RPMI7951 (cell line): ENCODE data around the gene CGNL1. TPM values are rescaled to one million over a fixed set of nuclear protein-coding genes. Genes with fewer than 3 reads are reported as not detected.

Source experiments
- DNase-seq: peaks from one replicate; pipeline ENCODE4 v3.0.0-alpha.2; 2012; ENCODE audit warnings: low read depth
- total RNA-seq: library from RNA; depleted of rRNA; stranded (reverse); fragments of >200 nt; shearing (Covaris generic); gene quantifications from 2 replicates; pipeline ENCODE4 v1.2.3, GENCODE V29; 2014

CGNL1 gene
- total RNA-seq, 1 experiment from 2014 or later = under 0.01 TPM

DNA sequence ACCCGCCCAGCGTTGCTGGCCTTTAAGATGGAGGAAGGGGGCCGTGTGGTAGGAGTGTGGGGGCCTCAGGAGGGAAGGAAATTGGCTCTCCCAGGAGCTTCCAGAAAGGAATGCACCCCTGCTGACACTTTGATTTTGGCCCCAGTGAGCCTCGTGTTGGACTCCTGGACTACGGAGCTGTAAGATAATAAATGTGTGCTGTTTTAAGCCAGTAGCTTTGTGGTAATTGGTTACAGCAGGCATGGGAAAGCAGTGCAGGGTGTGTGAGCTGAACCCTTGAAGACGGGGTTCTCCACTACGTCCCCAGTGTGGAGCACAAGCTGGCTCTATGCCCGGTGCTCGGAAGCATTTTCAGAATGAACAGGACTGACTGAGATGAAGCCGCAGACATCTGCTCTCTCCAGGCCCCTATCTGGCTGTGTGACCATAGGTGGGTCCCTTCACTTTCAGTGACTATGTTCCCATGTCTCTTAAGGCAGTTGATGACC is 22.9 kb upstream of the CGNL1 start:
- DNase-seq = no peak

DNA sequence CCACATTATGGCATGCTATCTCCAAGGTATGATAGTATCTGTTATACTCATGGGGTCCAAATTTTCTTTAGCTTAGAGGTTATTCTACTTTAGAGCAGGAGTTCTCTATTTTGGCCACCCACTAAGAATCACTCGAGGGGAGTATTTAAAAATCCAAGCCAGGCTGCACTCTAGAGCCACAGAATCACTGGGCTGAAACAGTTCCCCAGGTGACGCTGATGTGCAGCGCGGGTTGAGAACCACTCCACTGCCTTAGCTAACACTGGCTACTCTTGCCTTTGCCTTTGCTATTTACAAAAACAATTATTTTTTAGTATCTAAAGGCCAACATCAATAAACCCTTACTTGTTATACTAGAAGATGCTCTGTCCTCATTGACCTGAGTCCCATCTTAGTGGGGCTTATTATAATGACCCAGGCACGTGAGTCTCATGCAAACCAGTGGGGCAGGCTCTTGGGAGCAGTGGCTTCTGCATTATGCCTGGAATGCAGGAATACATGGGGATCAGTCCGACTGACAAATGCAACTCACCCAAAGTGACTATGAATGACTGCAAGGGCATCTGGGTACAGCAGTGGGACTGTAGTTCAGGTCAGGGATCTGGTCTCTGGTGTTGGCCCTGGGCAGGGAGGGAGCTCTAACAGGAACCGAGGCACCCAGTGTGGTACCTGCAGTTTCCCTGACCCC is 21.7 kb upstream of the CGNL1 start:
- no peak for DNase-seq

DNA sequence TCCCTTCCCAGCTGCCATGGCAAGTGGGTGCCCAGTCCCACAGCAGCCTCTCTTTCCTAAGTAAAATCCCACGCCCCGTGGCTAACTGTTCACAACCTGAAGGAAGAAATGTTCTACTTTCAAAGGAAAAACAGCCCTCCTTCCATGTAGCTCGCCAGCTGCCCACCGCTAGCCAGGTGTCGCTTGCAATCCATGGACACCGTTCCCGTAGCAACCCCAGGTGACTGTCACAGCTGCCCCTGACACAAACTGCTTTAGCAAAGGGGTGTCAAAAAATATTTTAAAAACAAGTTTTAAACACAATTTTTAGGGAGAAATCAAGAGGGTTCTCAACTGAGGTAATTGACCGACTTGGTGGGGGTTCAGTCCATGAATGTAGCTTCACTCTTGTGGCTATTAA is 21.0 kb upstream of the CGNL1 start:
- DNase-seq = no peak

DNA sequence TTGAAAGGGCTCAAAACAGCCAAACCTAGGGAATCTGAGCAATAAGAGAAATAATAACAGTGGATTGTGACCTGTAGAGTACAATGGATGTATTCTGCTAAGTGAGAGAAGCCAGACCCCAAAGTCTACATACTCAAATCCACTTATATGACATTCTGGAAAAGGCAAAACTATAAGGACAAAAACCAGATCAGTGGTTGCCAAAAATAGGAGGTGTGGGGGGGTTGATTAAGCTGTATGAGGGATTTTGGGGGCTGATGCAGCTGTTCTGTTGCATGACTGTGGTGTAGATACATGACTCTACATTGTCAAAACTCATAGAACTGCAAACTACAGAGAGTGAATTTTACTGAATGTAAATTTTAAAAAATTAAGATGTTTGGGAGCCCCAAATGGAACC is 20.1 kb upstream of the CGNL1 start:
- DNase-seq = no peak

DNA sequence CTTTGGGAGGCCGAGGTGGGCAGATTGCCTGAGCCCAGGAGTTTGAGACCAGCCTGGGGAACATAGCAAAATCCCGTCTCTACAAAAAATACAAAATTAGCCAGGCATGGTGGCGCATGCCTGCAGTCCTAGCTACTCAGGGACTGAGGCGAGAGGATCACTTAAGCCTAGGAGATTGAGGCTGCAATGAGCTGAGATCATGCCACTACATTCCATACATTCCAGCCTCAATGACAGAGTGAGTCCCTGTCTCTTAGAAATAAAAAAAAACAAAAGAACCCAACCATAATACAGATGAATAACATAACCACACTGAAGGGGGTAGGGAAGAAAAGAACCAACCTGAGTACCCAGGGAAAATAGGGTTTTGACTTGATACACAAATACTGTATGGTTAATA is 19.7 kb upstream of the CGNL1 start:
- DNase-seq = peak; percentile 64

DNA sequence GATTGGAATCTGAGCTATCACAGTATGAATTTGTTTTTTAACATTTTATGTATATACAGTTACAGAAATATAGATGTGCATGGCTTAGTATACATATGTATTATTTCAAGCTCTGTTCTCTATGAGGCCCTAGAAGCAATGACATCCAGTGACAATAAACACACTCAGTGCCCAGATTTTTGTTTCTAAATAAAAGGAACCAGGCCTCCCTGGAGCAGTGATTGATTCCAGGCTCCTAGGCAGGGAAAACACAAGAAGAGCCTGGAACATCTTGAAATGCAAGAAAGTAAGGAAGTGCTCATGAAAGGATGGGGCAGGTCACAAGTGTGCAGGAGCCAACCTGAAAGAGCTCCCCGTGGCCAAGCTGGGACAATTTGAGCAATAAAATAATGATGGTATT is 18.5 kb upstream of the CGNL1 start:
- DNase-seq = no peak

DNA sequence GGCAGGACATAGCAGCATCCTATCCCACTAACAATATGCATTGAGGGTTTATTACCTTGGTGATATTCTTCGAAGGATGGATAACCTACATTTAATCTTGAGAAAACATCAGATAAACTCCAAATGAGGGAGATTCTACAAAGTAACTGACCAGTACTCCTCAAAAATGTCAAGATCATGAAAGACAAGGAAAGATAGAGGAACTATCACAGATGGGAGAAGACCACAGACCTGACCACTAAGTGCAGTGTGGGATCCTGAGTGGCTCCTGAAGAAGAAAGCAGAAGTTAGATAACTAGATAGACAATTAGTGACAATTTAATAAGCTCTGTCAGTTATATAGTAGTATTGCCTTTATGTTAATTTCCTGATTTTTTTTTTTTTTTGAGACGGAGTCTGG is 17.7 kb upstream of the CGNL1 start:
- DNase-seq = no peak

DNA sequence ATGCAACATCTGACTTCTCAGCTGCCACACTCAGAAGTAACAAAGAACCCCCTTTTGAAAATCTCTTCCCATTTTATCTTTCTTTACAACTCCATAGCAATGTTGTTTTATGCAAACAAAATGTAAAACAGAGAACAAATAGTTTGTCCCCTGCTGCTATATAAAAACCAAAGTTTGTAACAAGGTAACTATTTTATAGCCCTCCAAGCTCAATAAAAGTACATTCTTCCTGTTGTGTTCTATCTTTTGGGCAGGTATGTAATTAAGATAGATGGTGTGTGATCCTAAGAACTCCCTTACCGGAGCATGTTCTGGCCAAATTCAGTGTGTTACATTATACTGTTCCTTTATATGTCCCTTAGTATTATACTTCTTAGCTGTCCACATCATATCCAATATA is 12.6 kb upstream of the CGNL1 start:
- no peak for DNase-seq

DNA sequence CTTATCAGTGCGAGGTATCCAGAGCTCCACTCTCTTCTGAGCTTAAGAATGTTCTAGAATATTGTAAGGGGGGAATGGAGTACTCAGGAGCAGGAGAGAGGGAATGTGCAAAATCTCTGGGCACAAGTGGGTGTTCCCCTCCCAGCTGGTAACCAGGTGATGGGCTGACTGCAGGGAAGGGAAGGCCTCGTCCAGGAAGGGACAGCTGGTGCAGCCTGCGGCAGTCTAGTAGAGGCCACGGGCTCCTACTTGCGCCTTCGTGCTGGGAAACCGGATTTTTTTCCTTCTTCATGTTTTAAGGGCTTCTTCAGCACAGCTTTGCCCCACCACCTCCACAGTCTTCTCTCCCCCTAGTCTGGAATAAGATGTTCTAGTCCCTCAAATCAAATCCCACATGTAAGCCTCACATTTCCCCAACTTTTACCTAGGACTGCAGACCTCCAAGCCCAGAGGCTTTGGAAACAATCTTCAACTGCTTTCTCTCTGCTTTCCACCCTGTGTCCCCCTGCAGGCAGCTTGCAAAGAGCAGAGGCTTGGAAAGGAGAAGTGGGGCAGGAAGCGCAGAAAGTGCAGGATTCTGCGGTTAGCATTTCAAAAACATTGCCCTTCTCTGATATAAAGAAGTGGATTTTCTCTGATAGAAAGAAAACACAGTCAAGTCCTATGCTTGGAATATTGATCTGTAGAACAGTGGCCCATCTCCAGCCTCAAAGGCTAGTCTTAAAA is 11.9 kb upstream of the CGNL1 start:
- DNase-seq = peak; percentile 42

DNA sequence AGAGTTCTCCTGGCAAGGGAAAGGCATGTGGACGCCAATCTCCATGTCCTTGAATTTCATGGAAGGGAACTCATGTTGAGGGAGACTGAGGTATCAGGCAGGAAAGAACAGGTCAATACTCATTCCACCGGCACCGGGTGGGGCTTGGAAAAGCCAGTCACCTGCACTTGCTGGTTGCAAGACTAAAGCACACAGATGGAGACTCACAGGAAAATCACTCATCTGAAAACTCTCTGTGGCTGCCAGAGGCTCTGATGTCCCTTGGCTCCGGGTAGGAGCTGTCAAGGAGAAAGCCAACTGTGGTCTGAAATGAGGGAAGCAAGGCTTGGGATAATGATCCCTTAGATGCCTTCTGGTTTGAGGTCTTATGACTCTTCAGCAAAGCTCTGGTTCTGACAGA is 8.7 kb upstream of the CGNL1 start:
- no peak for DNase-seq

DNA sequence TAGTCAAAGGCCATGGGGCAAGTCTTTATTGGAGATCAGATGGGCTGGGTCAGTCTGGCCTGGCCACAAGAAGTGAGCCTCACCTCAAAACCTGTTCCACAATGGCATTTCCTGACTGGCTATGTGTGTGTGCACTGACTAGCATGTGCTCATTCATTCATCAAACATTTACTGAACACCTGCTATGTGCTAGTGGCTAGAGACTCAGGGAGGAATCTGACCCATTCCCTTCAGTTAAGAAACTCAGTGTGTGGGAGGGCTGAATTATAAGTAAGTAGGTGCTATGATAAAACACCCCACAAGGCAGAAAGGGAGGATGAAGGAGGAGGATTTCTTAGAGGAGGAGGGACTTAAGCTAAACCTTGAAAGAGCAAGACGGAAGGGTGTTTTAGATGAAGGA is 5.4 kb upstream of the CGNL1 start:
- no peak for DNase-seq

DNA sequence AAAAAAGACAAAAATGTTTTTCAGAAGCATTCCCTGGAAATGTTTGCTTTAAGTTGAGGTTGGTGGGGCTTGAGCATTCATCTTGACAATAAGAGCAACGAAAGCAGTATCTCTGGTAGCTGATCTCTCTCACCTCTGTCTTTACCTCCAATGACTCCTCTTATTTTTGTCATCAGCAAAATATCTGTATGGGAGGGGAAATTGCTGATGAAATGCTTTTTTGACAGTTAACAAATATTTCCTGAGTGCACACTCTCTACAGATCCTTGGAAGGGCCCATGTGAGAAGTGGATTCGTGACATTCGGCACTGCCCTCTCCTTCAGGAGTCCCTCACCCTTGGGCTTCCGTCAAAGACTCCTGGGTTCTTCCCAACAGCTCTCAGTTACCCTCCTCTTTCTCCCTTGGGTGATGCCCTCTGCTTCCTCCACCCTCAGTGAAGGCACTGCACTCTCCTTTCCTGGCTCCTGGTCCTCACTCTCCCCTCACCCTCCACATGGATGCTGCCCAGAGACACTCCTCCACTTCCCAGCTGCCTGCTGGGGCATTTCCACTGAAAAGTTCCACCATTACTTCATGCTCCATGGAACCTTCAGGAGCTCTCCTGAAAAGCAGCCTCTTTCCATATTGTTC is 2.9 kb upstream of the CGNL1 start:
- DNase-seq = no peak

DNA sequence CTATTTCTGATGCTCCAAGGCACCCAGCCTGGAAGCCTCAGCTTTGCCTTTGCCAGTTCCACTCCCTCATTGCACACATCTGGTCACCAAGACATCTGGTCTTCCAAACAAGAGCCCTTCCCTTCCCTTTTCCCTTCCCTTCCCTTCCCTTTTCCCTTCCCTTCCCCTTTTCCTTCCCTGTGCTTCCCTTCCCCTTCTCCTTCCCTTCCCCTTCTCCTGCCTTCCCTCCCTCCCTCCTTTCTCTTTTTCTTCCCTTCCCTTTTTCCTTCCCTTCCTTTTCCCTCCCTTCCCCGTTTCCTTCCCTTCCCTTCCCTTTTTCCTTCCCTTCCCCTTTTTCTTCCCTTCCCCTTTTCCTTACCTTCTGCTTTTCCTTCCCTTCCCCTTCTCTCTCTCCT is 2.4 kb upstream of the CGNL1 start:
- DNase-seq = no peak

DNA sequence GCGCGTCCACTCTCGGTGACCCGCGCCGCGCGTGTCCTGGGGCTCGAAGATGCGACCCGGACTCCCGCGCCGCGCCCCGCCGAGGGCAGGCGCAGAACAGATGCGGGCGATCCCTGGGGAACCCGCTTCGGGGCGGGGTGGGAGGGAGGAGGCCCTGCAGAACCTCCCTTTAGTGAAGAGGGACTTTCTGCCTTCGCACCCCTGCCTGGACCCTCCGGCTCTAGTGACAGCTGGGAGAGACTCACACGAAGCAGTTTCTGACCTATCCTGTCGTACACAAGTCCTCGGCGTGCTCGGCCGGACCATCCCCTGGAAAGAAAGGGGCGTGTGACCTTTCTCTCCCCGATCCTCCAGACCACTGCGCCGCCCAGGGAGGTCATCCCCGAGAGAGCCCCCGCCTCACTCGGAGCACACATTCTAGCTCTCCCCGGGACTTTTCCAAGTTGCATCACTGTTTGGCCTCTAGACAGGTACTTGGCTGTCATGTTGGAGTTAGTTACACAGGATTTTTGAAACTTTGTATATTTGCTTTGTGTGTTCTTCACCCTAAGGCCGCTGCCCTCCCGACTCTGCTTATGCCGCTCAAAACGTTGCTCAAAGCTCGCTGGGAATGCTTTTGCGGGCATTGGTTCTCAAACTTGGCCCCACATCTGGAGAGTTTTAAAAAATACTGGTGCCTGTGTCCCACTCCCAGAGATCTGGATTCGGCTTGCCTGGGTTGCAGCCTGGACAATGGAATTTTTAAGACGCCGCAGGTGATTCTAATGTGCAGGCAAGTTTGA is 582 bp downstream of the CGNL1 start:
- no peak for DNase-seq

DNA sequence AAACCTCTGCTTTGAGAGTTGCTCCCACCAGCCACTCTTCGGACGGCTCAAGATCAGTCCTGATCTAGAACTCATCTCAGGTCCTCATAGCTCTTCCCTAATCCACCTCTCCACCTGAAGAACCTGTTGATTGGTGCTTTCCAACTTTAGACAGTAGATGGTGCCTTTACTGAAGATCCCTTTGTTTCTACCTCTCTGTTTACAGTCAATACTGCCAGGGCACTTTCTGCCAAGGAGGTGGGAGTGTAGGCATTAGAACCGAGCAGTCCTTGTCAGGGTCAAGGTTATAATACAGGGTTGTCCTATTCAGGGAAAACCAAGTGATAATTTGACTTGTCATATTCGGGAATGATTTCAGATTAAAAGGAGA is 1.2 kb downstream of the CGNL1 start:
- DNase-seq = no peak

DNA sequence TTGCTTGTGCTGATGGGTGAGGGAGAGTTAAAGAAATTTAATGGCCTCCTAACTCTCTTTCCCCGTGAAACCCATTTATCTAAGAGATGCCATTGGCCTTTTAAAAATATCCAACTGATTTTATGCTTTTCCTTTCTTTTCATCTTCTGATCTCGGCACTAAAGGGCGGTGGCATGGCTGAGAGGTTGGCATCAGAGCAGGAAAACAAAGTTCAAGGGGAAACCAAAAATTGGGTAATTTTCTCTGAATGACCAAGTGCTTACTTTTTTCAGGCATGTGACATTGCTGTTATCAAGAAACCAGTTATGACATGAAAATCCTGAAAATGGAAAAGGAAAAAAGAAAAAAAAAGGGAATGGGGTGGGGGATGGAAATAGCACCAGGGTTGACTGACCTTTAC is 3.2 kb downstream of the CGNL1 start:
- no peak for DNase-seq

DNA sequence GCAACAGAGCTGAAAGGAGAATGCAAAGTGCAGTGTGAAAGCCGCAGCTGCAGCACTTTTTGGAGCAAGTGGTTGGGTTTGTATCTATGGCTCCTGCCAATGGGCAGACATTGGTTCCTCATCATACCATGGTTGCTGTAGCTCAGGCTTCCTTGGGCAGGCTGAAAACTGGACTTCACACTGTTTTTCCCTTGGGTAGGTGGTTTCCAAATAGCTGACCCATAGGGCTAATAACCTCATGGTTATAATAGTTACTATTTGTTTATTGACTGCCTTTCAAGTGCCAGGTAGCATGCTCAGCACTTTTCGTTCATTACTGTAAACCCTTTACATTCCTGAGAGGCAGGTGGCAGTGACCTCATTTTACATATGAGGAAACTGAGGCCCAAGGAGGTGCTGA is 4.5 kb downstream of the CGNL1 start:
- no peak for DNase-seq

DNA sequence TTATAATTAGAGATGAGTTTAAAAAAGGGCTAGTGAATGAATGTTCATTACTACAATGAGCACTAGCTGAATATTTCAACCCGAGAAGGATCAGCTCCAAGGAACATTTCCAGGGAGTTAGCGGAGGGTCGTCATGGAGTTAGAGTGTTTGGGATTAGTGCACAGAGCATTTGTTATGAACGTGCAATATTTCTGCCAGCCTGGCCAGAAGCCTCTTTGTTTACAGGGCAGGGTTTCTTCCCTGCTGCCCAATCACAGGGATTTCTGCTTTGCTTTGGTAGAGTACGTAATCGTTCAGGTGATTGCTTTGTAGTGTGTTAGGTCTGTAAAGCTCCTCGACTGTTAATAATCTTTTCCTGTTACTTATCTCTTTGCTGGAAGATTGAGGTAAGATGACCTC is 5.9 kb downstream of the CGNL1 start:
- no peak for DNase-seq

DNA sequence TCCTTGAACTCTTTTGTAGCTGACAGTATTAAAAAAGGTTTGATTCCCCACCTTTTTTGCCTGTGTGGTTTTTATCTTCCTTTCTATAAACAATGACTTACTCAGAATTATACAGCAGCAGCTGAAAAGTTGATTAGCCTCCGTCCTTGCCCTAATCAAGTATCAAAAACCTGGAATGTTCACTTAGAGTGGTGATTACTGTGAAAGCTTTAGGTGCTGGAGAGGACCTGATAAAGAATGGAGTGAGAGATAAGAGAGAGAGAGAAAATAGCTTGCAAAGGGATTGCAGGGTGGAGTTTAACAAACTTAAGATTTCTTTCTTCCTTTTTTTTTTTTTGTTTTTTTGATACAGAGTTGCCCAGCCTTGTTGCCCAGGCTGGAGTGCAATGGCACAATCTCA is 6.7 kb downstream of the CGNL1 start:
- DNase-seq = no peak

DNA sequence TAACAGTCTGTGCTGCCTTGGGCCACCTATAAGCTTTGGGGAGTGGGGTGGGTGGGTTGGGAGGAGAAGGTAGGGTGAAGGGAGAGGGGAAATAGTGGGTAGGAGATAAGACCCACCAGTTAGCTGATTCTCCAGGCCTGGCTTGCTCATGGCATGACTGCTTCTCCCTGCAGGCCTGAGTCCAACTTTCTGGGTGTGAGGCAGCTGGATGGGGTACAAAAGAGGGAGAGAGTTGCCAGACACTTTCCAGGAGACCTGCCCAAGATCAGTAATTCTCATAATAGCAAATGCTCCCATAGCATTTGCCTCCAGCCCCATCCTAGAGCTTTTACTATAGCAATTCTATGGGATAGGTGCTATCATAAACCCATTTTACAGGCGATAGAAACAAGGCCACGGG is 7.7 kb downstream of the CGNL1 start:
- DNase-seq = no peak

DNA sequence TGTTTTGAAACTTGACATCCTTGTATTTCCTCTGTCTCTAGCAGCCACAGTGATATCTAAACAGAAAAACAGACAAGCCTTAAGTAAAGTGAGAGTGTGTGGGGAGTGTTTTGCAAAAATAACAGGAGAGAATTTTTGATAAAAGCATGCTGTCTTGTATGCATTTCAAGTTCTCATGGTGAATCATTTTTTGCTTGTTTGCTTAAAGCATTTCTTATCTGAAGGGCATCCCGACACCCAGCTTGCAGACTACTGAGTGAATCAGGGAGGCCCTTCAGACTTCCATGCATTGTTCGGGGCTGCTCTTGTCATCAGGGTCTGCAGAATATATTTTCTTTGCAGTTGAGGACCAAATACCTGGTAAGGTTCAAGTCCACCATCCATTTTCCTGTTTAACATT is 8.5 kb downstream of the CGNL1 start:
- no peak for DNase-seq

DNA sequence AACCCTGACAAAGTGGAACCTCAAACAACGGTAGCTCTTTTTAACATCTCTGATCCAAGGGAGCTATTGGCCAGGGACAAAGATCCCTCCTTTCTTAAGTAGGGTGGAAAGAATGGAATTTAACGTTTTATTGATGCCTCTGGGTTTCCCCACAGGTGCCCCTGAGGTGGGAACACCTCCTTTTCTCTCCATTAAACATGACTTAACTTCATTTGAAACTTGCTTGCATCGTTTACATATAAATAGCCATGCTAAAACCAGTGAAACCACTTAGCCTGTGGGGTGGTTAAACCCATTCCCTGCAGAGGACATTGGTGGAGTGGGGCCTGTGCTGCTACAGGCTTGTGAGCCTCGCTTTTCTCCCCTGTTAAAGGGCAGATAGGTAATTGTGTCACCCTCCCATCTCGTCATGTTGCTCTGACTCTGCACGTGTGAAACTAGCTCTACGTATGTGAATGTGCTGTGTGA is 9.7 kb downstream of the CGNL1 start:
- no peak for DNase-seq
